ENCODE results near the gene ERBB4. TPM values are rescaled to one million over a fixed set of nuclear protein-coding genes. Genes with fewer than 3 reads are reported as not detected.

ERBB4 gene
- polyA plus RNA-seq, 1 of the 3 experiments (the other 2 are of a cell fraction), result 0.05 TPM

DNA sequence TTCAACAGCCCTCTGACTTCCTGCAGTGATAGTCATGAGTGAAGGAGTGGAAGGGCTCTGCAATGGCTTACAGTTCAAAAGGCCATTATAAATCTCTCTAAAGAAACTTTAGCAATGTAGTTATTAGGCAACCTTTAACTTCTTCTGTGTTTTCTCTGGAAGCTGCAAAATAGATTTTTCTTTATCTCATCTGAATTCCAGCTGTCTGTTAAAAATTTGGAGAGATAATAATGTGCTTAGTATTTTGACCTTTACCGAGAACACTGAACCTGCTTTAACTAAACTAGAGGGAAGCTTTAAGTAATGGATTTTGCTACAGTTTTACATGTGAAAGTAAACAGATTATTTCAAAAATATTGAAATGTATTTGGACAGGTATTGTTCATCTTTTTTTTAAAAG, 847.9 kb downstream of the ERBB4 start:
- no peaks in the 10 kb centered on the region for H3K9me3 ChIP-seq
- H3K4me2 ChIP-seq, result no peak overlapping the region
- DNase-seq, result no peak
- no peaks in the 10 kb centered on the region for H4K20me1 ChIP-seq (ENCODE audit: insufficient read depth)
- H3K9me2 ChIP-seq, result no peaks in the 10 kb centered on the region
- no peak overlapping the region for H2AFZ ChIP-seq (ENCODE audit: low read depth)
- H3F3A ChIP-seq (replicated peaks; ENCODE audit: insufficient read depth), result no peaks in the 10 kb centered on the region
- no peak overlapping the region for H3K9ac ChIP-seq
- H3K27ac ChIP-seq (ENCODE audit: low read depth in 2 of 2, low read length in 1 of 2), result no peak overlapping the region
- no peaks in the 10 kb centered on the region for H3K36me3 ChIP-seq (replicated peaks in 1 of 2; ENCODE audit: control insufficient read depth in 1 of 2, insufficient read depth in 2 of 2, low read length in 1 of 2)
- ChIA-PET CTCF (interaction anchor here (0.6 to 1.4 kb wide), 2 partner anchors 12 to 47 kb away, joined by 3 read pairs; no protein-coding TSS in a partner anchor), POLR2A (no interaction called here)
- H3K4me3 ChIP-seq (ENCODE audit: low read depth in 2 of 2, low read length in 1 of 2), result no peak overlapping the region
- no peaks in the 10 kb centered on the region for H3K79me2 ChIP-seq (ENCODE audit: insufficient read depth)
- 58% methylated on average over 1 of the region's 1 CpG for WGBS (ENCODE audit: low lambda C conversion rate)
- no peak for TF ChIP-seq RAD21 (IDR thresholded peaks at IDR 0.05; ENCODE audit: low read length)
- TF ChIP-seq MEF2A (IDR thresholded peaks at IDR 0.05; ENCODE audit: borderline replicate concordance, low read depth), result no peak
- TF ChIP-seq ZBTB33 (IDR thresholded peaks at IDR 0.05; ENCODE audit: borderline replicate concordance, low read depth), result no peak
- no peak for TF ChIP-seq POLR2AphosphoS5 (IDR thresholded peaks at IDR 0.05; ENCODE audit: low read depth, low read length)
- TF ChIP-seq TCF12 (IDR thresholded peaks at IDR 0.05), result no peak
- TF ChIP-seq EP300 (IDR thresholded peaks at IDR 0.05; ENCODE audit: borderline replicate concordance in 1 of 2, low read depth in 1 of 2, low read length in 1 of 2), result no peak
- no peaks in the 10 kb centered on the region for H3K27me3 ChIP-seq (ENCODE audit: insufficient read depth)
- no peaks in the 10 kb centered on the region for H3K4me1 ChIP-seq (ENCODE audit: control insufficient read depth in 1 of 2, insufficient read depth in 2 of 2, low read depth in 1 of 2, low read length in 1 of 2)

DNA sequence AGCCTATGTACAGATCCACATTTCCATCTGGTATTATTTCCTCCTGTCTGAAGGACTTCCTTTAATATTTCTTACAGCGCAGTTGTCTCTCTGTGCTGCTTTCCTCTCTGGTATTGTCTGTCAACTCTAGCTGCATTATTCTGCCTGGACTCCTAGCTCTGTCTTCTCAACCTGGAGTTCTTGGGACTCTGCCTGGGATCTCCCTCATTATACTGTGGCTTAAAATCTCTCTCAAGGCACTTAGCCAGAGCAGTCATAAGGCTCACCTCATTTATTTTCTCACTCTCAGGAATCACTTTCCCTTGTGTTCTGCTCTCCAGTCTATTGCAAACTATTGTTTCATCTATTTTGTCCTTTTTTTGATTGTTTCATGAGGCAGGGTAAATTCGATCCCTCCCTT, 850.4 kb downstream of the ERBB4 start:
- no peaks in the 10 kb centered on the region for H3K4me1 ChIP-seq (ENCODE audit: control insufficient read depth in 1 of 2, insufficient read depth in 2 of 2, low read depth in 1 of 2, low read length in 1 of 2)
- no peaks in the 10 kb centered on the region for H3K36me3 ChIP-seq (replicated peaks in 1 of 2; ENCODE audit: control insufficient read depth in 1 of 2, insufficient read depth in 2 of 2, low read length in 1 of 2)
- TF ChIP-seq USF2 (IDR thresholded peaks at IDR 0.05; ENCODE audit: borderline replicate concordance, low read depth, low read length) (no peak), MXI1 (IDR thresholded peaks at IDR 0.05; ENCODE audit: low read depth, low read length) (no peak), SMC3 (IDR thresholded peaks at IDR 0.05; ENCODE audit: low read depth, low read length) (no peak), NFIC (IDR thresholded peaks at IDR 0.05; ENCODE audit: borderline replicate concordance) (no peak), ELF1 (IDR thresholded peaks at IDR 0.05) (no peak), EP300 (IDR thresholded peaks at IDR 0.05; ENCODE audit: borderline replicate concordance in 1 of 2, low read depth in 1 of 2, low read length in 1 of 2) (no peak), GATA2 (CRISPR knock-in tag; IDR thresholded peaks at IDR 0.05) (no peak)
- ChIA-PET CTCF (no interaction called here), POLR2A (no interaction called here)
- H4K20me1 ChIP-seq (ENCODE audit: insufficient read depth), result no peaks in the 10 kb centered on the region
- H3K4me2 ChIP-seq, result no peak overlapping the region
- H3K27me3 ChIP-seq (ENCODE audit: insufficient read depth), result no peaks in the 10 kb centered on the region
- 39% methylated on average over 2 of the region's 2 CpGs for WGBS (ENCODE audit: low lambda C conversion rate)
- H3K9ac ChIP-seq, result no peak overlapping the region
- H3F3A ChIP-seq (replicated peaks; ENCODE audit: insufficient read depth), result no peaks in the 10 kb centered on the region
- no peaks in the 10 kb centered on the region for H3K79me2 ChIP-seq (ENCODE audit: insufficient read depth)
- H3K4me3 ChIP-seq (ENCODE audit: low read depth in 2 of 2, low read length in 1 of 2), result no peak overlapping the region
- no peaks in the 10 kb centered on the region; the same call in 1 of the 2 replicates for H3K9me3 ChIP-seq
- H2AFZ ChIP-seq (ENCODE audit: low read depth), result no peak overlapping the region
- DNase-seq, result no peak
- no peaks in the 10 kb centered on the region for H3K9me2 ChIP-seq
- H3K27ac ChIP-seq (ENCODE audit: low read depth in 2 of 2, low read length in 1 of 2), result no peak overlapping the region

All from SK-N-SH (cell line).